Prostate gland (tissue), 2 donors: ENCODE measurements around the gene ARHGEF28. TPM values are rescaled to one million over a fixed set of nuclear protein-coding genes. Genes with fewer than 3 reads are reported as not detected.

Experiments used
- DNase-seq: peaks from one replicate; pipeline ENCODE4 v3.0.0-alpha.2; 2019; ENCODE audit warnings: low spot score
- H3K27ac ChIP-seq, 2 donors: fragments of 200-600 bp; sonication (generic); 2 replicates each; pipeline ENCODE4 v1.5.1; 2017 to 2019
- H3K27me3 ChIP-seq: fragments of 200-600 bp; sonication (generic); replicated peaks from 2 replicates; pipeline ENCODE4 v1.5.1; 2019; ENCODE audit not compliant: insufficient read depth
- H3K36me3 ChIP-seq, 2 donors: fragments of 200-600 bp; sonication (generic); 1 replicate in 1 of 2; 2 replicates in 1 of 2; pipeline versions ENCODE4 v1.5.1 to v1.8.1; 2017 to 2019
- H3K4me1 ChIP-seq: fragments of 200-600 bp; sonication (generic); replicated peaks from 2 replicates; pipeline ENCODE4 v1.5.1; 2019
- H3K4me3 ChIP-seq, 2 donors: fragments of 200-600 bp; sonication (generic); 2 replicates each; pipeline ENCODE4 v1.5.1; 2017 to 2019
- H3K9me3 ChIP-seq: fragments of 200-600 bp; sonication (generic); 2 replicates; pipeline ENCODE4 v1.5.1; 2017
- CTCF ChIP-seq, 4 experiments: fragments of 200-600 bp in 2 of 4; fragments of 450-650 bp in 2 of 4; sonication (generic) in 2 of 4; IDR thresholded peaks; 1 replicate in 3 of 4; 2 replicates in 1 of 4; pipeline ENCODE4 v1.5.1; 2016 to 2019; ENCODE audit warnings: antibody characterized with exemption in 4 of 4, mild to moderate bottlenecking in 2 of 4, moderate library complexity in 2 of 4
- POLR2A ChIP-seq: fragments of 450-650 bp; IDR thresholded peaks from one replicate; pipeline ENCODE4 v1.6.1; 2016; ENCODE audit warnings: antibody characterized with exemption, mild to moderate bottlenecking
- POLR2AphosphoS5 ChIP-seq: sonication (generic); formaldehyde crosslinking; IDR thresholded peaks from one replicate; pipeline ENCODE4 v1.6.1; 2017; ENCODE audit warnings: antibody characterized with exemption
- WGBS: methylation state at CpG from one replicate; pipeline ENCODE4 v1.1.5; 2018; 5-methylcytosine and 5-hydroxymethylcytosine counted together
- intact Hi-C: fragments of 100-400 bp; cut with DNase I; formaldehyde crosslinking; loops from one replicate; pipeline ENCODE4 v1.14.2; 2022
- total RNA-seq, 2 donors: library from RNA; depleted of rRNA; stranded (reverse); fragments of >200 nt; gene quantifications; one replicate each; pipeline ENCODE4 v1.1.0, GENCODE V29; 2016

ARHGEF28 gene
- total RNA-seq, 2 donors from 2014 or later, result 18.9 to 28.3 TPM

GRCh38 chr5:73946919-73947602, 321.1 kb downstream of the ARHGEF28 start:
- TF ChIP-seq POLR2A, result no peak
- TF ChIP-seq POLR2AphosphoS5, result no peak
- intact Hi-C loops, result no loop called here
- Histone ChIP-seq H3K27me3 (no peaks in the 10 kb centered on the region), H3K9me3 (no peaks in the 10 kb centered on the region), H3K4me1 (no peaks in the 10 kb centered on the region), H3K27ac (no peak overlapping the region), H3K36me3 (no peaks in the 10 kb centered on the region), H3K4me3 (no peak overlapping the region)
- DNase-seq, result no peak
- 39% methylated on average over 5 of the region's 5 CpGs for WGBS

GRCh38 chr5:73947906-73948640, 322.1 kb downstream of the ARHGEF28 start:
- intact Hi-C loops, result no loop called here
- H3K4me1 ChIP-seq, result no peaks in the 10 kb centered on the region
- WGBS, result 63% methylated on average over 9 of the region's 9 CpGs
- H3K36me3 ChIP-seq, result no peaks in the 10 kb centered on the region
- DNase-seq, result no peak
- H3K27me3 ChIP-seq, result no peaks in the 10 kb centered on the region
- no peak overlapping the region for H3K27ac ChIP-seq
- no peak overlapping the region for H3K4me3 ChIP-seq
- no peaks in the 10 kb centered on the region for H3K9me3 ChIP-seq
- no peak for TF ChIP-seq POLR2AphosphoS5
- no peak for TF ChIP-seq CTCF (IDR thresholded peaks at IDR 0.05)
- no peak for TF ChIP-seq POLR2A

DNA sequence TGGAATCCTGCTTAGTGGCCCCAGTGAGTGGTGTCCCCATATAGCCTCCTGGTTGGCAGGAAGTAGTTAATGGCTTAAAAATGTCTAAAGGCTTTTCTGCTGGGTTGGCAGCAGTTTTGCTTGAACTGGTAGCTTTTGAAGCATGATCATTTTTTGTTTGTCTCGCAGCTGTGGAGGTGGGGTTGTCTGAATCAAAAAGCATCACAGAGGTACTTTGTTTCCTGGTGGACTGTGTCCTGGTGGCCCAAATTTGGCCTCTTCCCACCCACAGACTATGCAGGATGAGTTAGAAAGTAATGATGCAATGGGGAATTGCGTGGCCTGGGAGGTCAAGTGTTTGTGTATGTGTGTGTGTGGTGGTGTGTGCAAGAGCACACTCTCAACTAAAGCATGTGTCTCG, 322.7 kb downstream of the ARHGEF28 start:
- H3K4me1 ChIP-seq, result no peaks in the 10 kb centered on the region
- 65% methylated on average over 3 of the region's 3 CpGs for WGBS
- no peaks in the 10 kb centered on the region for H3K9me3 ChIP-seq
- no peak overlapping the region for H3K4me3 ChIP-seq
- no peaks in the 10 kb centered on the region for H3K27me3 ChIP-seq
- no peak for DNase-seq
- intact Hi-C loops, result no loop called here
- no peaks in the 10 kb centered on the region for H3K36me3 ChIP-seq
- H3K27ac ChIP-seq, result no peak overlapping the region
- no peak for TF ChIP-seq CTCF (IDR thresholded peaks at IDR 0.05)
- no peak for TF ChIP-seq POLR2A
- TF ChIP-seq POLR2AphosphoS5, result no peak

GRCh38 chr5:73950441-73950873, 324.5 kb downstream of the ARHGEF28 start:
- Histone ChIP-seq H3K9me3 (no peaks in the 10 kb centered on the region), H3K27ac (no peak overlapping the region), H3K4me3 (no peak overlapping the region), H3K36me3 (no peaks in the 10 kb centered on the region), H3K4me1 (no peaks in the 10 kb centered on the region), H3K27me3 (no peaks in the 10 kb centered on the region)
- no peak for TF ChIP-seq POLR2A
- no peak for TF ChIP-seq POLR2AphosphoS5
- TF ChIP-seq CTCF (IDR thresholded peaks at IDR 0.05), result no peak
- DNase-seq, result no peak
- intact Hi-C loops, result no loop called here
- WGBS, result 54% methylated on average over 3 of the region's 3 CpGs

DNA sequence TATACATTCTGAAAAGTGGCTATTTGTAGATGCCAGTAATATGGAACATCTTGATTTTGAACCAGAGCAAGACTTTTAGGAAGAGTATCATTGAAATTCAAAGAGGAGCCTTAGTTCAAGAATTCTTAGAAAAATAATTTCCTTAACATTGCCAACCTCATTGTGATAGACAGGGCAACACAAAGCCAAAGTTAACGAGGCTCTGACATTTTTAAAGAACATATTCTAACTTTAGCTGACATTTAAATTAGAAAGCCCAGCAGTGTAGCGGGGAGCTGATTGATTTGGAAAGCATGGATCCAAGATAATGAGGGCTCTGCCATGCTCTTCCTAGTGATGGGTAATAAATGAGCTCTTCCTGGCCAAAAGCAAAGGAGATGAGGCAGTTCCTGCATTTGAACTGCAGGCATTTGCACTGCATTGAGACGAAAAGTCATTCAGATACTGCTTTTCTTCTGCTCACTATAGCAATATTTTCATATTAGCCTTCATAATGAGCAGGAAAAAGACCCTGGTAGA, 325.0 kb downstream of the ARHGEF28 start:
- no peak for DNase-seq
- 89% methylated on average over 3 of the region's 3 CpGs for WGBS
- no peak for TF ChIP-seq CTCF (IDR thresholded peaks at IDR 0.05)
- no peak for TF ChIP-seq POLR2AphosphoS5
- no peak for TF ChIP-seq POLR2A
- H3K27me3 ChIP-seq, result no peaks in the 10 kb centered on the region
- intact Hi-C loops, result no loop called here
- H3K9me3 ChIP-seq, result no peaks in the 10 kb centered on the region
- H3K36me3 ChIP-seq, result no peaks in the 10 kb centered on the region
- no peak overlapping the region for H3K4me3 ChIP-seq
- no peaks in the 10 kb centered on the region for H3K4me1 ChIP-seq
- no peak overlapping the region for H3K27ac ChIP-seq
